GM21723 (cell line): Measurements from ENCODE around the gene ADORA1.

Experiments used
- ATAC-seq: cut with Tn5 transposase; IDR thresholded peaks from one replicate; pipeline ENCODE4 v1.9.1; 2021; ENCODE audit warnings: mild to moderate bottlenecking, moderate library complexity; ENCODE audit not compliant: unreplicated experiment

ADORA1 gene

DNA sequence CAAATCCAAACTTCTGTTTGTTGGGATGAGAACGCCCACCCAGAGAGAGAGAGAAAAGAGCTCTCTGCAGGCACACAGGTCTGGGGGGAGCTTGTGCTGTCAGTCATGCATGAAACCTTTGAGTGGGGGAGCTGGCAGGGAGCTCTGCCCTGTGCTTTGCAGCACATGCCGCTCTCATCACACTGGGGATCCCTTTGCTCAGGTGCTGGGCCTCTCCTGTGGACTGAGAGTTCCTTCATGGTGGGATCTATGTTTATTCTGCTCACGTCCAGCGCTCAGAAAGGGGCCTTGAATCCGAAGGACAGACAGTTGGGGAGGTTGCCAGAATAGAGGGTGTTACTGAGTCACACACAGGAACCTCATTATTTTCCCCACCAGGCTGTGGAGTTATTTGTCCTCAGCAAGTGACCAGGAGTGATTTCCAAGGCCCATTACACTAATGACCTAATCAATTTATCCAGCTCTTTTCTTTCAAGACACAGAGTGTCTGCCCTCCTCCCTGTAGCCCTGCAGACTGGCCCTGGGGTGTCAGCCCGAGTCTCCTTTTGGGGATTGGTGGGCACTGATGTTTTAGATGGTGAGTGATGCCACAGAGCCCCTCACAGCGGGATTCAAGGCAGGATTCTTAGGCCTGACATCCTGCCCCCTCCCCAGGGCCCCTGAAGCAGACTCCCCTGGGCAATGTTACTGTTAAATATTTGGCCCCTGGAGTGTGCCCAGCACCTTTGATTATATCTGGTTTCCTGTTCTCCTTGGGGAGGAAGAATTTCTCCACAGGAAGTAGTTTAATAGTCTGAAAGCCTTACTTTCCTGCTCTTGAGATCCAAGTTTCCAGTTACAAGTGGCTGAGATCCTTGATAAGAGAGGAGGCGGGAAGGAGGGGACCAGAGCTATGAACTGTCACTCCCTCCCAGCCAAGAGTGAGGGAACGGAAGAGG lies 25.8 kb downstream of the ADORA1 start:
- ATAC-seq: no peak

DNA sequence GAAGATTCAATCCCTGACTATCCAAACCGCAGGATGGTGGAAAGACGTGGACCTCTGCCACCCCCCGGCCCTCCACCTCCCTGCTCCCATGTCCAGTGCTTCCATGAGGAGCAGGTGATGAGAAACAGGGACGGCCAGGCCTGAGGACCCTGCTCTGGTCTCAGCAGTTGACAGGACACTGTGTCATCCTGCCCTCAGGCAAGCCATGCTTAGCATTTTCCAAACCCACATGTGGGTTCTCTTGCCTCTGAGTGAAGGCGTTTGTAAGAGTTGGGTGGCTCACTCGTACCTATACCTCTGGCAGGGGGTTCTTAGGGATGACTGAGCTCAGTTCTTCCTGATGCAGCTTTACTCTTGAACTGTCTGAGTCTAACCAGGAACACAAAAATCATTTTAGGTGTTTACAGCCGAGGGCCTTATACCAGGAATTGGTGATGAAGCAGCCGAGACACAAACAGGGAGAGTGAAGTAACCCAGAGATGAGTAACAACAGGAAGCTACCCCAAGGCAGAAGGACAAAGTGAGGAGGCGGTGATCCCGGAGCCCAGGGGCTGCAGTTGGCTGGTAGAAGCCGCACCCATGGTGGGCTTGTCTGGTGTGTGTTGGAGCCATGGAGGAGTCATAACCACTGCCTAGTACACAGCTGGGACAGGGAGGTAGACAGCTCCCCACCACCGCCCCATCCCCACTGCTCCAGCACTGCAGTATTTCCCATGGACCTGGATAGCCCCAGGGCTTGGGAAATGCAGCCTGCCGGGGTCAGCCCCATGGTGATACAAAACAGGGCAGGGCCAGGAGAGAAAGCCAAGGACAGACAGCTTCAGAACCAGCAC lies 26.7 kb downstream of the ADORA1 start:
- ATAC-seq: no peak

DNA sequence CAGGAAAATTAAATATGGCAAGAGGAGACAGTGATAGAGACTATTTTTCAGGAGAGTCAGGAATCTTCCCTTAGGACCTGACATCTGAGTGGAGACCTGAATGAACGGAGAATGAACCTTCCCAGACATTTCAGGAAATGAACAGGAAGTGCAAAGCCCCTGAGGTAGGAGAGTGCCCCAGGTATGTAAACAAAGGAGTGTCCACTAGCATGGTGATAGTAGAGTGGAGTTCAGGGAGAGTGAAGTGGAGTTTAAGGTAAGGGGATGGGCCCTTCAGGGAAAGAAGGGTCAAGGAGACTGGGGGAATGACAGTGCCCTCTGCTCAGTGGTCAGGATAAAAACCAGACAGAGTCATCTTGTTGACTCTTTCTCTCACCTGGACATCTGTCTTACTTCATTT lies 28.8 kb downstream of the ADORA1 start:
- ATAC-seq: no peak

GRCh38 chr1:203158423-203158822 lies 30.9 kb downstream of the ADORA1 start:
- ATAC-seq: no peak

- no peak for ATAC-seq
Measured at GRCh38 chr1:203158960-203159665, 31.6 kb downstream of the ADORA1 start.

GRCh38 chr1:203159844-203160243 lies 32.3 kb downstream of the ADORA1 start:
- ATAC-seq: no peak

- ATAC-seq: no peak
Measured at GRCh38 chr1:203161175-203161574, 33.6 kb downstream of the ADORA1 start.

GRCh38 chr1:203161703-203162102 lies 34.2 kb downstream of the ADORA1 start:
- ATAC-seq: no peak

DNA sequence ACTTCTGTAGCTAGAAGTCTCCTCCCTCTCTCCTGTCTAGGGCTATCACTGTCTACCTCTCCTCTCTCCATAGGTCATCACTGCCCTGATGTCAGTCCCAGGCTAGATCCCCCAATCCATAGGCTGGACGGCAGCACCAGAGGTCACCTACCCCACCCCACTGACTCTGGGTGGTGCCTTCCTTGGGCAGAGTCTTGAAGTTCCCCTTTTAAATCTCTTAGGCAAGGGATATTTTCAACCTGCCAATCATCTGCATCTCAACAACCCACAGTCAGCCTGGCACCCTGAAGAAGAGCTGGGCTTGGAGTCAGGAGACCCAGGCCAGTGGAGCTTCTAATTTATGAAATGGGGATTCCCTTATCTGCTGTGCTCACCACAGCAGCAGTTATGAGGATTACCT lies 34.9 kb downstream of the ADORA1 start:
- ATAC-seq: no peak

DNA sequence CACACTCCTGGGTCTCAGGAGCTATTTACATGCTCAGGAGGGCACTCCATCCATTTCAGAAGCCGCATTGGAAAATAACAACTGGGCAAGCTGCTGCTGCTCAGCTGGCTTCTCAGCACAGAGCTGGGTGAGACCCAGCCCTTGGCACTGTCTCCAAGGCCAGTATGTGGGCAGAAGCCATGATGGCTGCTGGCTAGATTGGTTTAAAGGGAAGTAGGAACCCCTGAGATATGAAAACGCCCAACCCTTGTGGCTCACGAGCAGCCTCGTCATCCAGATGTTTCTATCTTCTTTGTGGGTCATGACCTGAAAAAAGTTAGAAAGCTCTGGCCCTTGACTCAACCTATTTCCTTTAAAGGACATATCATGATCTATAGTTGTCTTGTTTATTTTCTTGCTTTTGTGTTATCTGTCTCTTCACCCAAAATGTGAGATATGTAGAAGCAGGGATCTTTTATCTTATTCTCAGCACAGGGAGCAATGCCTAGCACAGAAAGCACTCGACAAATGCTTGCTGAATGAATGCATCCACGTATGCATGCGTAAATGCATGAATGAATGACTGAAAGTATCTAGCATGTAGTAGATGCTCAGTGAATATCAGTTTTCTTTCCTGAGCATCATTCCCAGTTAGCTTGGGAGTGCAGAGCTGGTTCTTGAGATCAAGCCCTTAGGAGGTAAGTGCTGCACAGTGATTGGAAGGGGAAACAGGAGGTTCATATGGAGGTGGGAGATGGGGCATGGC lies 36.5 kb downstream of the ADORA1 start:
- ATAC-seq: no peak

DNA sequence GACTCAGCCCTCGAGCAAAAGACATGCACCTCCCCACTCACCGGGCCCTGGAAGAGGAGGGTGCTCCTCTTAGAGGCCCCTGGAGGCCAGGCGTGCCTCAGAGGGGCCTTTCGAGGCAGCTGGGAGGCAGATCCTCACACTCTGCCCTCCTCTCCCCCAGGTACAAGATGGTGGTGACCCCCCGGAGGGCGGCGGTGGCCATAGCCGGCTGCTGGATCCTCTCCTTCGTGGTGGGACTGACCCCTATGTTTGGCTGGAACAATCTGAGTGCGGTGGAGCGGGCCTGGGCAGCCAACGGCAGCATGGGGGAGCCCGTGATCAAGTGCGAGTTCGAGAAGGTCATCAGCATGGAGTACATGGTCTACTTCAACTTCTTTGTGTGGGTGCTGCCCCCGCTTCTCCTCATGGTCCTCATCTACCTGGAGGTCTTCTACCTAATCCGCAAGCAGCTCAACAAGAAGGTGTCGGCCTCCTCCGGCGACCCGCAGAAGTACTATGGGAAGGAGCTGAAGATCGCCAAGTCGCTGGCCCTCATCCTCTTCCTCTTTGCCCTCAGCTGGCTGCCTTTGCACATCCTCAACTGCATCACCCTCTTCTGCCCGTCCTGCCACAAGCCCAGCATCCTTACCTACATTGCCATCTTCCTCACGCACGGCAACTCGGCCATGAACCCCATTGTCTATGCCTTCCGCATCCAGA lies 37.7 kb downstream of the ADORA1 start:
- no peak for ATAC-seq

GRCh38 chr1:203165800-203166161 lies 38.3 kb downstream of the ADORA1 start:
- ATAC-seq: no peak

DNA sequence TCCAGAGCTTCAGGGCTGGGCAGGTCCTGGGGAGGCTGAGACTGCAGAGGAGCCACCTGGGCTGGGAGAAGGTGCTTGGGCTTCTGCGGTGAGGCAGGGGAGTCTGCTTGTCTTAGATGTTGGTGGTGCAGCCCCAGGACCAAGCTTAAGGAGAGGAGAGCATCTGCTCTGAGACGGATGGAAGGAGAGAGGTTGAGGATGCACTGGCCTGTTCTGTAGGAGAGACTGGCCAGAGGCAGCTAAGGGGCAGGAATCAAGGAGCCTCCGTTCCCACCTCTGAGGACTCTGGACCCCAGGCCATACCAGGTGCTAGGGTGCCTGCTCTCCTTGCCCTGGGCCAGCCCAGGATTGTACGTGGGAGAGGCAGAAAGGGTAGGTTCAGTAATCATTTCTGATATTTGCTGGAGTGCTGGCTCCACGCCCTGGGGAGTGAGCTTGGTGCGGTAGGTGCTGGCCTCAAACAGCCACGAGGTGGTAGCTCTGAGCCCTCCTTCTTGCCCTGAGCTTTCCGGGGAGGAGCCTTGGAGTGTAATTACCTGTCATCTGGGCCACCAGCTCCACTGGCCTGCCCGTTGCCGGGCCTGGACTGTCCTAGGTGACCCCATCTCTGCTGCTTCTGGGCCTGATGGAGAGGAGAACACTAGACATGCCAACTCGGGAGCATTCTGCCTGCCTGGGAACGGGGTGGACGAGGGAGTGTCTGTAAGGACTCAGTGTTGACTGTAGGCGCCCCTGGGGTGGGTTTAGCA lies 38.8 kb downstream of the ADORA1 start:
- no peak for ATAC-seq

- ATAC-seq: no peak
Measured at GRCh38 chr1:203167026-203167912, 39.7 kb downstream of the ADORA1 start.

DNA sequence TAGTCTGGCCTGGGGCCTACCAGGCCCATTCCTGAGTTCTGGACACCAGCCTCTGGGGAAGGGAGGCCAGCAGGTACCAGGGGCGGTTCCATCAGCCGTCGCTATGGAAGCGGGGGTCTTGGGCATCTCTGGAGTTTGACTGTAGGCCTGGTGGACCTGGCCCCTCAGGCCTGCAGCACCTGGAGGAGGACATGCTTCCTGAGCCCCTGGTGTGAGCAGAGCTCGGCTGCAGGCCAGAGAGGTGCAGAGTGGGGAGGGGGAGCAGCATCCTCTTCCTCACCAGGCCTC lies 40.3 kb downstream of the ADORA1 start:
- ATAC-seq: no peak

DNA sequence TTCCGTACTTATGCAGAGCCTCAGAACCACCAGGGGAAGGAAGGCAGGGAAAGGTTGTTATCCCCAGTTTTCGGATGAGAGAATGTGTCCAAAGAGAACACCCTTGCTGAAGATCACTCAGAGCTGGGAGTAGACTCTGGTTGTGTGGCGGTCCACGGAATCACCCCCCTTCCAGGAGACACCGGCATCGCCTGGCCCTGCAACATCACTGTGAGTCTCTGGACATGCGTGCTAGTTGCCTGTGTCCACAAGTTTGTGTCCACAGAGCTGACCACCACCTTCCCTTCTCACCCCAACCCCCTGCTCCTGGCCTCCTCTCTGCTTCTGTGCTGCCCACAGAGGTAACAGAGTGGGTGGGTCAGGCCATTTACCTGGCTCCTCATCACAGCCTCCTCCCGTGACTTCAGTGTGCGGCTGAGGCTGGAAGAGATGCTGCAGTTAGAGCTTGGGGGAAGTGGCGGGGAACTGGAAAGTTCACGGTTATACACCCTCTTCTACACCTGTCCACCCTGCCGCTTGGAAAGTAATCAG lies 40.8 kb downstream of the ADORA1 start:
- ATAC-seq: no peak

GRCh38 chr1:203168991-203169390 lies 41.5 kb downstream of the ADORA1 start:
- ATAC-seq: no peak

- no peak for ATAC-seq
Measured at GRCh38 chr1:203169770-203170520, 42.4 kb downstream of the ADORA1 start.
